Skeletal muscle tissue (tissue), 4 donors: ENCODE measurements around the gene SLFN12L. TPM values are rescaled to one million over a fixed set of nuclear protein-coding genes. Genes with fewer than 3 reads are reported as not detected.

Experiments used
- H3K27ac ChIP-seq: one replicate; pipeline ENCODE4 v1.7.0; 2013; ENCODE audit warnings: mild to moderate bottlenecking, low read depth, low read length, inconsistent platforms
- H3K27me3 ChIP-seq, 3 donors: one replicate each; pipeline ENCODE4 v1.7.0; 2013; ENCODE audit warnings: low read length in 3 of 3; ENCODE audit not compliant: control insufficient read depth in 3 of 3, insufficient read depth in 3 of 3
- H3K36me3 ChIP-seq, 3 donors: one replicate each; pipeline ENCODE4 v1.7.0; 2013; ENCODE audit warnings: low read length in 3 of 3; ENCODE audit not compliant: control insufficient read depth in 3 of 3, insufficient read depth in 3 of 3
- H3K4me1 ChIP-seq, 3 donors: one replicate each; pipeline ENCODE4 v1.7.0; 2013; ENCODE audit warnings: low read length in 3 of 3, mild to moderate bottlenecking in 3 of 3; ENCODE audit not compliant: control insufficient read depth in 3 of 3, insufficient read depth in 3 of 3
- H3K4me3 ChIP-seq, 3 donors: one replicate each; pipeline ENCODE4 v1.7.0; 2013; ENCODE audit warnings: low read length in 3 of 3
- H3K9ac ChIP-seq, 3 donors: one replicate each; pipeline ENCODE4 v1.7.0; 2013; ENCODE audit warnings: low read length in 3 of 3, mild to moderate bottlenecking in 3 of 3, moderate library complexity in 2 of 3, low read depth in 1 of 3
- H3K9me3 ChIP-seq, 3 donors: one replicate each; pipeline ENCODE4 v1.7.0; 2013; ENCODE audit warnings: low read length in 3 of 3; ENCODE audit not compliant: control insufficient read depth in 3 of 3
- total RNA-seq: library from RNA; depleted of rRNA; stranded (reverse); fragments of >200 nt; gene quantifications from one replicate; pipeline ENCODE4 v1.2.3, GENCODE V29; 2014
- donor health status: Osteomylitis.

SLFN12L gene
- total RNA-seq: 0.52 TPM

- Histone ChIP-seq H3K4me1 (peaks cover 0 to 12% (median 0%) of the 10 kb centered on the region in 3 donors), H3K27me3 (no peaks in the 10 kb centered on the region), H3K4me3 (no peak within 1 kb of the TSS), H3K9me3 (no peaks in the 10 kb centered on the region), H3K9ac (no peak within 1 kb of the TSS), H3K27ac (peak within 1 kb of the TSS; percentile 63), H3K36me3 (no peaks in the 10 kb centered on the region)
Observed at GRCh38 chr17:35537601-35538141, at the start of gene SLFN12L. Gene SLFN12L (minus strand): TSS chr17:35537678. CDS start chr17:35522364, 15,314 bp downstream.

- H3K36me3 ChIP-seq: peaks cover 0 to 4% (median 0%) of the 10 kb centered on the region in 3 donors
- peak overlapping the region; percentile 69 to 99 (median 98) for H3K9ac ChIP-seq
- H3K4me1 ChIP-seq: peaks cover 10 to 16% (median 15%) of the 10 kb centered on the region in 3 donors
- H3K27ac ChIP-seq: peak overlapping the region; percentile 97
- no peaks in the 10 kb centered on the region for H3K27me3 ChIP-seq
- H3K9me3 ChIP-seq: no peaks in the 10 kb centered on the region
- H3K4me3 ChIP-seq: peak overlapping the region; percentile 92 to 100 (median 98)
Observed at GRCh38 chr17:35586569-35587073, 49.1 kb upstream of the SLFN12L start.

GRCh38 chr17:35584061-35584460, 46.6 kb upstream of the SLFN12L start:
- H3K4me3 ChIP-seq: no peak overlapping the region
- no peak overlapping the region for H3K27ac ChIP-seq
- H3K4me1 ChIP-seq: peaks cover 8 to 17% (median 17%) of the 10 kb centered on the region in 3 donors
- H3K27me3 ChIP-seq: no peaks in the 10 kb centered on the region
- no peaks in the 10 kb centered on the region for H3K9me3 ChIP-seq
- peaks cover 0 to 4% (median 0%) of the 10 kb centered on the region in 3 donors for H3K36me3 ChIP-seq
- no peak overlapping the region for H3K9ac ChIP-seq

GRCh38 chr17:35578929-35579432, 41.5 kb upstream of the SLFN12L start:
- Histone ChIP-seq H3K36me3 (peaks cover 3 to 9% (median 5%) of the 10 kb centered on the region in 3 donors), H3K4me3 (peak overlapping the region; percentile 93 to 96 (median 93)), H3K9ac (peak overlapping the region; percentile 92 to 97 (median 97)), H3K27me3 (no peaks in the 10 kb centered on the region), H3K27ac (peak overlapping the region; percentile 91), H3K9me3 (no peaks in the 10 kb centered on the region), H3K4me1 (peaks cover 13 to 25% (median 15%) of the 10 kb centered on the region in 3 donors)

- Histone ChIP-seq H3K27me3 (no peaks in the 10 kb centered on the region), H3K36me3 (peaks cover 3 to 10% (median 9%) of the 10 kb centered on the region in 3 donors), H3K4me1 (peaks cover 13 to 25% (median 15%) of the 10 kb centered on the region in 3 donors), H3K9me3 (no peaks in the 10 kb centered on the region), H3K4me3 (peak within 1 kb of the TSS; percentile 93 to 96 (median 93)), H3K27ac (peak within 1 kb of the TSS; percentile 91), H3K9ac (peak within 1 kb of the TSS; percentile 92 to 97 (median 97))
Observed at GRCh38 chr17:35578197-35578928, 40.9 kb upstream of the SLFN12L start, which contains the start of gene PEX12. Gene PEX12 (minus strand): TSS chr17:35578571. CDS start chr17:35578021, 550 bp downstream.

- peaks cover 13 to 25% (median 15%) of the 10 kb centered on the region in 3 donors for H3K4me1 ChIP-seq
- peaks cover 3 to 10% (median 9%) of the 10 kb centered on the region in 3 donors for H3K36me3 ChIP-seq
- H3K9ac ChIP-seq: peak overlapping the region; percentile 92 to 97 (median 97)
- H3K27ac ChIP-seq: peak overlapping the region; percentile 91
- peak overlapping the region; percentile 93 to 96 (median 93) for H3K4me3 ChIP-seq
- no peaks in the 10 kb centered on the region for H3K27me3 ChIP-seq
- H3K9me3 ChIP-seq: no peaks in the 10 kb centered on the region
Observed at GRCh38 chr17:35577830-35578196, 40.3 kb upstream of the SLFN12L start.

GRCh38 chr17:35575759-35576158, 38.3 kb upstream of the SLFN12L start:
- H3K9me3 ChIP-seq: no peaks in the 10 kb centered on the region
- no peaks in the 10 kb centered on the region for H3K27me3 ChIP-seq
- H3K27ac ChIP-seq: no peak overlapping the region
- H3K36me3 ChIP-seq: peaks cover 3 to 10% (median 9%) of the 10 kb centered on the region in 3 donors
- no peak overlapping the region for H3K4me3 ChIP-seq
- H3K9ac ChIP-seq: no peak overlapping the region
- peaks cover 13 to 25% (median 15%) of the 10 kb centered on the region in 3 donors for H3K4me1 ChIP-seq

GRCh38 chr17:35569405-35569804, 31.9 kb upstream of the SLFN12L start:
- H3K4me3 ChIP-seq: peak overlapping the region in 1 of 3 donors; percentile 7
- H3K9ac ChIP-seq: peak overlapping the region in 1 of 3 donors; percentile 98

GRCh38 chr17:35568561-35568960, 31.1 kb upstream of the SLFN12L start:
- H3K27ac ChIP-seq: peak overlapping the region; percentile 93
- H3K36me3 ChIP-seq: peaks cover 0 to 2% (median 0%) of the 10 kb centered on the region in 3 donors
- peak overlapping the region; percentile 95 to 98 (median 96) for H3K9ac ChIP-seq
- H3K9me3 ChIP-seq: no peaks in the 10 kb centered on the region
- peaks cover 14 to 25% (median 22%) of the 10 kb centered on the region in 3 donors for H3K4me1 ChIP-seq
- peak overlapping the region; percentile 89 to 97 (median 92) for H3K4me3 ChIP-seq
- no peaks in the 10 kb centered on the region for H3K27me3 ChIP-seq

More at GRCh38 chr17:35569405-35569804, 31.9 kb upstream of the SLFN12L start:
- no peak overlapping the region for H3K27ac ChIP-seq
- H3K27me3 ChIP-seq: no peaks in the 10 kb centered on the region
- H3K36me3 ChIP-seq: peaks cover 0 to 6% (median 0%) of the 10 kb centered on the region in 3 donors
- H3K9me3 ChIP-seq: no peaks in the 10 kb centered on the region
- peaks cover 14 to 25% (median 22%) of the 10 kb centered on the region in 3 donors for H3K4me1 ChIP-seq
